Measurements from ENCODE around the gene CCR4. TPM values are rescaled to one million over a fixed set of nuclear protein-coding genes. Genes with fewer than 3 reads are reported as not detected.

The CCR4 gene
- total and polyA plus RNA-seq, 9 of the 15 experiments (the other 6 are each of a cell fraction or from before 2014, with no cell fraction given) = 0.04 to 0.47 (median 0.25) TPM; not detected in 1

- no peak for TF ChIP-seq PATZ1 (CRISPR knock-in tag; IDR thresholded peaks at IDR 0.05; ENCODE audit: borderline replicate concordance)
- TF ChIP-seq ZBTB7A (IDR thresholded peaks at IDR 0.05; ENCODE audit: borderline replicate concordance, control insufficient read depth, low read depth, low read length) = no peak
- no peak for TF ChIP-seq EP300 (IDR thresholded peaks at IDR 0.05; ENCODE audit: low read length)
- no peak for TF ChIP-seq KAT2B (IDR thresholded peaks at IDR 0.05; ENCODE audit: low read depth, low read length)
- no peak for TF ChIP-seq PCBP1 (IDR thresholded peaks at IDR 0.05; ENCODE audit: low read depth, low read length, poor library complexity, severe bottlenecking)
- no peak for TF ChIP-seq TCF15 (CRISPR knock-in tag; IDR thresholded peaks at IDR 0.05)
- no peak for TF ChIP-seq HNRNPL (IDR thresholded peaks at IDR 0.05; ENCODE audit: low read depth, low read length)
- no peak for TF ChIP-seq NCOA4 (IDR thresholded peaks at IDR 0.05; ENCODE audit: partially characterized antibody)
- no peak for TF ChIP-seq E2F8 (IDR thresholded peaks at IDR 0.05; ENCODE audit: low read depth, partially characterized antibody)
- TF ChIP-seq ZNF41 (CRISPR knock-in tag; conservative IDR thresholded peaks at IDR 0.05) = no peak
- TF ChIP-seq HOXB6 (CRISPR knock-in tag; IDR thresholded peaks at IDR 0.05; ENCODE audit: borderline replicate concordance) = no peak
- TF ChIP-seq MIER1 (IDR thresholded peaks at IDR 0.05; ENCODE audit: low read depth) = no peak
Observed at GRCh38 chr3:32961189-32961715, 9.8 kb downstream of the CCR4 start (continued).

Data from K562 (cell line).